Mesendoderm (in vitro differentiated cells): Measurements from ENCODE around the gene RASA3.
"Not testable (repeated sequence)": the region's sequence is repeated elsewhere in the genome, so short reads cannot be mapped to it uniquely, and the experiment has no call there.

Experiments
- DNase-seq: peaks from one replicate; pipeline ENCODE4 v3.0.0; 2013
- H2AK5ac ChIP-seq: 2 replicates; pipeline ENCODE4 v1.6.1; 2013; ENCODE audit warnings: low read length, inconsistent platforms
- H2BK120ac ChIP-seq: 2 replicates; pipeline ENCODE4 v1.6.1; 2013; ENCODE audit warnings: low read depth, mild to moderate bottlenecking, low read length, moderate library complexity, mixed read lengths
- H2BK15ac ChIP-seq: replicated peaks from 2 replicates; pipeline ENCODE4 v1.6.1; 2013; ENCODE audit warnings: low read depth, mild to moderate bottlenecking, moderate library complexity
- H2BK5ac ChIP-seq: 2 replicates; pipeline ENCODE4 v1.6.1; 2013; ENCODE audit warnings: low read length, inconsistent platforms
- H3K18ac ChIP-seq: 2 replicates; pipeline ENCODE4 v1.6.1; 2013; ENCODE audit warnings: mild to moderate bottlenecking, low read length, mixed read lengths
- H3K23ac ChIP-seq: one replicate; pipeline ENCODE4 v1.6.1; 2013; ENCODE audit warnings: low read length
- H3K27ac ChIP-seq: 2 replicates; pipeline ENCODE4 v1.5.1; 2013; ENCODE audit warnings: low read depth, mild to moderate bottlenecking, inconsistent platforms, low read length, moderate library complexity
- H3K27me3 ChIP-seq: 2 replicates; pipeline ENCODE4 v1.6.1; 2013; ENCODE audit warnings: low read length, control low read depth, mild to moderate bottlenecking, inconsistent platforms; ENCODE audit not compliant: insufficient read depth, poor library complexity
- H3K36me3 ChIP-seq: 2 replicates; pipeline ENCODE4 v1.6.1; 2013; ENCODE audit warnings: low read length, inconsistent platforms; ENCODE audit not compliant: control insufficient read depth, insufficient read depth
- H3K4ac ChIP-seq: one replicate; pipeline ENCODE4 v1.6.1; 2013; ENCODE audit warnings: low read depth, mild to moderate bottlenecking, low read length, moderate library complexity
- H3K4me1 ChIP-seq: 2 replicates; pipeline ENCODE4 v1.6.1; 2013; ENCODE audit warnings: low read depth, low read length, inconsistent platforms; ENCODE audit not compliant: control insufficient read depth
- H3K4me2 ChIP-seq: 2 replicates; pipeline ENCODE4 v1.6.1; 2013; ENCODE audit warnings: low read length
- H3K4me3 ChIP-seq: 2 replicates; pipeline ENCODE4 v1.5.1; 2013; ENCODE audit warnings: mild to moderate bottlenecking, low read length
- H3K56ac ChIP-seq: one replicate; pipeline ENCODE4 v1.6.1; 2013; ENCODE audit warnings: low read length
- H3K79me1 ChIP-seq: 2 replicates; pipeline ENCODE4 v1.6.1; 2013; ENCODE audit warnings: low read length, inconsistent platforms
- H3K79me2 ChIP-seq: 2 replicates; pipeline ENCODE4 v1.6.1; 2013; ENCODE audit warnings: mild to moderate bottlenecking, low read length; ENCODE audit not compliant: control insufficient read depth, insufficient read depth
- H3K9ac ChIP-seq: 2 replicates; pipeline ENCODE4 v1.6.1; 2013; ENCODE audit warnings: low read length, inconsistent platforms
- H4K5ac ChIP-seq: one replicate; pipeline ENCODE4 v1.6.1; 2013; ENCODE audit warnings: low read length
- H4K8ac ChIP-seq: one replicate; pipeline ENCODE4 v1.6.1; 2013; ENCODE audit warnings: low read depth, mild to moderate bottlenecking, control low read depth, low read length, moderate library complexity
- WGBS: extraction: QIAGEN DNeasy Blood & Tissue Kit; methylation state at CpG from one replicate; pipeline ENCODE4 v1.1.7; 2013; ENCODE audit warnings: low lambda C conversion rate, missing lambda C conversion rate; ENCODE audit not compliant: insufficient coverage; ENCODE audit errors: extremely low coverage; 5-methylcytosine and 5-hydroxymethylcytosine counted together

RASA3 gene

GRCh38 chr13:114158869-114159666 lies 26.6 kb upstream of the RASA3 start:
- H2AK5ac ChIP-seq, H2BK15ac ChIP-seq, H3K4me1 ChIP-seq, H3K79me2 ChIP-seq, H3K9ac ChIP-seq, H4K8ac ChIP-seq, H4K5ac ChIP-seq, H3K23ac ChIP-seq, H3K27me3 ChIP-seq, H3K4me3 ChIP-seq, H3K36me3 ChIP-seq, H2BK5ac ChIP-seq, H3K4me2 ChIP-seq, H3K79me1 ChIP-seq, H3K18ac ChIP-seq, DNase-seq, H3K4ac ChIP-seq, H3K56ac ChIP-seq, H2BK120ac ChIP-seq, H3K27ac ChIP-seq: not testable (repeated sequence)
- WGBS = no CpG with 5 or more reads among the region's 13 CpGs

- Histone ChIP-seq H3K9ac (no peak overlapping the region), H3K27ac (no peak overlapping the region), H2BK15ac (no peak overlapping the region), H4K5ac (no peak overlapping the region), H3K27me3 (no peaks in the 10 kb centered on the region), H3K56ac (no peak overlapping the region), H2BK120ac (no peak overlapping the region), H3K23ac (no peak overlapping the region), H3K79me1 (no peaks in the 10 kb centered on the region), H2BK5ac (no peak overlapping the region), H3K4me1 (no peaks in the 10 kb centered on the region), H2AK5ac (no peak overlapping the region), H3K79me2 (no peaks in the 10 kb centered on the region), H3K36me3 (no peaks in the 10 kb centered on the region), H4K8ac (no peak overlapping the region), H3K4me2 (no peak overlapping the region), H3K4ac (no peak overlapping the region), H3K4me3 (no peak overlapping the region), H3K18ac (no peak overlapping the region)
- no peak for DNase-seq
- no CpG with 5 or more reads among the region's 11 CpGs for WGBS
These were observed 25.6 kb upstream of the RASA3 start for GRCh38 chr13:114157869-114158495.

GRCh38 chr13:114155926-114156883 lies 23.8 kb upstream of the RASA3 start:
- Histone ChIP-seq H3K4me1 (no peaks in the 10 kb centered on the region), H3K79me1 (no peaks in the 10 kb centered on the region), H3K4me2 (no peak overlapping the region), H2BK15ac (no peak overlapping the region), H4K5ac (no peak overlapping the region), H4K8ac (no peak overlapping the region), H3K56ac (no peak overlapping the region), H3K9ac (no peak overlapping the region), H3K79me2 (no peaks in the 10 kb centered on the region), H3K18ac (no peak overlapping the region), H3K27ac (no peak overlapping the region), H3K4ac (no peak overlapping the region), H2BK5ac (no peak overlapping the region), H3K4me3 (no peak overlapping the region), H3K27me3 (no peaks in the 10 kb centered on the region), H3K23ac (no peak overlapping the region), H3K36me3 (no peaks in the 10 kb centered on the region), H2BK120ac (no peak overlapping the region), H2AK5ac (no peak overlapping the region)
- no CpG with 5 or more reads among the region's 19 CpGs for WGBS
- no peak for DNase-seq

- H2AK5ac ChIP-seq = no peak overlapping the region
- no peak overlapping the region for H2BK15ac ChIP-seq
- H3K27me3 ChIP-seq = no peaks in the 10 kb centered on the region
- H3K56ac ChIP-seq = no peak overlapping the region
- H3K9ac ChIP-seq = no peak overlapping the region
- H4K5ac ChIP-seq = no peak overlapping the region
- WGBS = no CpG with 5 or more reads among the region's 3 CpGs
- no peaks in the 10 kb centered on the region for H3K79me1 ChIP-seq
- no peak overlapping the region for H3K4me2 ChIP-seq
- H3K4me3 ChIP-seq = no peak overlapping the region
- H3K18ac ChIP-seq = no peak overlapping the region
- no peak overlapping the region for H2BK5ac ChIP-seq
- DNase-seq = no peak
- no peaks in the 10 kb centered on the region for H3K4me1 ChIP-seq
- no peak overlapping the region for H3K27ac ChIP-seq
- H2BK120ac ChIP-seq = no peak overlapping the region
- H3K79me2 ChIP-seq = no peaks in the 10 kb centered on the region
- H4K8ac ChIP-seq = no peak overlapping the region
- H3K4ac ChIP-seq = no peak overlapping the region
- H3K23ac ChIP-seq = no peak overlapping the region
- no peaks in the 10 kb centered on the region for H3K36me3 ChIP-seq
These were observed 22.9 kb upstream of the RASA3 start for GRCh38 chr13:114155320-114155719.

- Histone ChIP-seq H4K5ac (no peak overlapping the region), H3K79me2 (no peaks in the 10 kb centered on the region), H3K18ac (no peak overlapping the region), H3K23ac (no peak overlapping the region), H2BK15ac (no peak overlapping the region), H3K4me1 (no peaks in the 10 kb centered on the region), H3K56ac (no peak overlapping the region), H3K79me1 (no peaks in the 10 kb centered on the region), H3K27me3 (no peaks in the 10 kb centered on the region), H3K9ac (no peak overlapping the region), H2BK120ac (no peak overlapping the region), H3K4me2 (no peak overlapping the region), H2BK5ac (no peak overlapping the region), H4K8ac (no peak overlapping the region), H3K36me3 (no peaks in the 10 kb centered on the region), H2AK5ac (no peak overlapping the region), H3K4ac (no peak overlapping the region), H3K4me3 (no peak overlapping the region), H3K27ac (no peak overlapping the region)
- WGBS = no CpG with 5 or more reads among the region's 9 CpGs
- no peak for DNase-seq
These were observed 22.1 kb upstream of the RASA3 start for GRCh38 chr13:114154476-114154875.
